Activated CD4-positive, alpha-beta T cell treated with anti-CD3 and anti-CD28 coated beads, Interleukin-2, amount 10 ng/mL, durations not matched to agents 7 days and 5 days (primary cell): ENCODE measurements around the gene SNAI1. TPM values are rescaled to one million over a fixed set of nuclear protein-coding genes. Genes with fewer than 3 reads are reported as not detected.

Experiments used
- CTCF ChIA-PET: fragments of 350-600 bp; sonication (Branson Sonifier 250); formaldehyde crosslinking; loops from one replicate; lab custom pipeline; 2021; ENCODE audit warnings: antibody characterized with exemption; lab: Charles Lee
- POLR2A ChIA-PET: fragments of 350-600 bp; sonication (Branson Sonifier 250); formaldehyde crosslinking; loops from one replicate; lab custom pipeline; 2021; ENCODE audit warnings: antibody characterized with exemption; lab: Charles Lee
- DNase-seq: peaks from one replicate; pipeline ENCODE4 v3.0.0-alpha.2; 2020
- H3K27ac Mint-ChIP-seq: one replicate; pipeline ENCODE4 v1.8.0; 2021; ENCODE audit warnings: mild to moderate bottlenecking, moderate library complexity, mixed read lengths
- H3K27me3 Mint-ChIP-seq: one replicate; pipeline ENCODE4 v1.8.0; 2021; ENCODE audit warnings: mixed read lengths
- H3K36me3 Mint-ChIP-seq: one replicate; pipeline ENCODE4 v1.8.0; 2021; ENCODE audit warnings: low read depth, mixed read lengths
- H3K4me1 Mint-ChIP-seq: one replicate; pipeline ENCODE4 v1.8.0; 2021; ENCODE audit warnings: mixed read lengths
- H3K4me3 Mint-ChIP-seq: one replicate; pipeline ENCODE4 v1.8.0; 2021; ENCODE audit warnings: mild to moderate bottlenecking, moderate library complexity, mixed read lengths
- H3K9me3 Mint-ChIP-seq: one replicate; pipeline ENCODE4 v1.8.0; 2021; ENCODE audit warnings: mixed read lengths
- total RNA-seq, 2 experiments: library from RNA; stranded (reverse); gene quantifications; one replicate each; pipeline ENCODE4 v1.2.3, GENCODE V29; 2021

SNAI1 gene
- total RNA-seq, 2 experiments from 2014 or later: 0.15 TPM; not detected in 1

DNA sequence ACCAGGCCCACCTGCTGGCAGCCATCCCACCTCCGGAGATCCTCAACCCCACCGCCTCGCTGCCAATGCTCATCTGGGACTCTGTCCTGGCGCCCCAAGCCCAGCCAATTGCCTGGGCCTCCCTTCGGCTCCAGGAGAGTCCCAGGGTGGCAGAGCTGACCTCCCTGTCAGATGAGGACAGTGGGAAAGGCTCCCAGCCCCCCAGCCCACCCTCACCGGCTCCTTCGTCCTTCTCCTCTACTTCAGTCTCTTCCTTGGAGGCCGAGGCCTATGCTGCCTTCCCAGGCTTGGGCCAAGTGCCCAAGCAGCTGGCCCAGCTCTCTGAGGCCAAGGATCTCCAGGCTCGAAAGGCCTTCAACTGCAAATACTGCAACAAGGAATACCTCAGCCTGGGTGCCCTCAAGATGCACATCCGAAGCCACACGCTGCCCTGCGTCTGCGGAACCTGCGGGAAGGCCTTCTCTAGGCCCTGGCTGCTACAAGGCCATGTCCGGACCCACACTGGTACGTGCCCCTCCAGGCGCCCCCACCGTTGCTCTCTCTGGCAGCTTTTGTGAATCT, 1.1 kb downstream of the SNAI1 start:
- no peak for DNase-seq
- ChIA-PET CTCF (interaction anchor here (1.4 to 1.5 kb wide), 2 partner anchors 29 to 88 kb away, joined by 3 to 6 read pairs; no protein-coding TSS in a partner anchor), POLR2A (no interaction called here)
- H3K27ac Mint-ChIP-seq: no peak overlapping the region
- no peaks in the 10 kb centered on the region for H3K9me3 Mint-ChIP-seq
- H3K36me3 Mint-ChIP-seq: no peaks in the 10 kb centered on the region
- peak overlapping the region; percentile 36 for H3K4me3 Mint-ChIP-seq
- peaks cover 24% of the 10 kb centered on the region for H3K4me1 Mint-ChIP-seq
- H3K27me3 Mint-ChIP-seq: peaks cover 21% of the 10 kb centered on the region

GRCh38 chr20:49984426-49985153, 1.8 kb downstream of the SNAI1 start:
- peaks cover 21% of the 10 kb centered on the region for H3K27me3 Mint-ChIP-seq
- H3K4me1 Mint-ChIP-seq: peaks cover 29% of the 10 kb centered on the region
- no peaks in the 10 kb centered on the region for H3K9me3 Mint-ChIP-seq
- H3K27ac Mint-ChIP-seq: no peak overlapping the region
- no peak overlapping the region for H3K4me3 Mint-ChIP-seq
- H3K36me3 Mint-ChIP-seq: no peaks in the 10 kb centered on the region
- DNase-seq: no peak
- POLR2A ChIA-PET: no interaction called here
- CTCF ChIA-PET: interaction anchor here (1.4 to 1.5 kb wide), 2 partner anchors 28 to 87 kb away, joined by 3 to 6 read pairs; no protein-coding TSS in a partner anchor

- no peak overlapping the region for H3K27ac Mint-ChIP-seq
- DNase-seq: no peak
Measured at GRCh38 chr20:49985157-49985556, 2.4 kb downstream of the SNAI1 start.

DNA sequence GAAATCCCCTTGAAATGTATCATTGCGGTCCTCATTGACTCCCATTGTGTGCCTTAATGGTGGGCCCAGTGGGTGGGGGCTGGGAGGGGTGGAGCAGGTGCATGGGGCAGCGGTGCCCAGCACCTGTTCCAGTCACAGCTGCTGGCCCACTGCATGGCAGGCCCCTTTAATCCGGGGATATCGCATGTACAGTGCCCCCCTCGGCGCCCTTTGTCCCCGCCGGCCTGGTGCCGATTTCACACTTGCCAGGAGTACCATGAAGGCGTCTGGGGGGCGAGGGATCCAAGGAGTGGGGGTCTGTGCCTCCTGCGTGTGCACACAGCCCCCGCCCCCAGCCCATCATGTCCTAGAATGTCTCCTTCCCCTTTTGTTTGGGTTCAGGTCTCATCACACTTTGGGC, 2.8 kb downstream of the SNAI1 start:
- Mint-ChIP-seq H3K27ac (no peak overlapping the region), H3K9me3 (no peaks in the 10 kb centered on the region), H3K27me3 (peaks cover 17% of the 10 kb centered on the region), H3K4me3 (no peak overlapping the region), H3K4me1 (peaks cover 26% of the 10 kb centered on the region), H3K36me3 (no peaks in the 10 kb centered on the region)
- ChIA-PET CTCF (no interaction called here), POLR2A (no interaction called here)
- no peak for DNase-seq

More at GRCh38 chr20:49985157-49985556, 2.4 kb downstream of the SNAI1 start:
- H3K4me3 Mint-ChIP-seq: no peak overlapping the region
- ChIA-PET CTCF (no interaction called here), POLR2A (no interaction called here)
- H3K9me3 Mint-ChIP-seq: no peaks in the 10 kb centered on the region
- peaks cover 29% of the 10 kb centered on the region for H3K4me1 Mint-ChIP-seq
- peaks cover 21% of the 10 kb centered on the region for H3K27me3 Mint-ChIP-seq
- H3K36me3 Mint-ChIP-seq: no peaks in the 10 kb centered on the region

GRCh38 chr20:49986049-49986448, 3.3 kb downstream of the SNAI1 start:
- ChIA-PET POLR2A (no interaction called here), CTCF (no interaction called here)
- Mint-ChIP-seq H3K4me3 (no peak overlapping the region), H3K27me3 (peaks cover 12% of the 10 kb centered on the region), H3K9me3 (no peaks in the 10 kb centered on the region), H3K4me1 (peaks cover 25% of the 10 kb centered on the region), H3K27ac (no peak overlapping the region), H3K36me3 (no peaks in the 10 kb centered on the region)
- DNase-seq: no peak

- peaks cover 21% of the 10 kb centered on the region for H3K4me1 Mint-ChIP-seq
- no peaks in the 10 kb centered on the region for H3K36me3 Mint-ChIP-seq
- no peak overlapping the region for H3K4me3 Mint-ChIP-seq
- no peak overlapping the region for H3K27ac Mint-ChIP-seq
- ChIA-PET CTCF (interaction anchor here (0.6 to 2.7 kb wide), 3 partner anchors 8 to 84 kb away, joined by 3 to 10 read pairs (median 8); no protein-coding TSS in a partner anchor), POLR2A (no interaction called here)
- no peaks in the 10 kb centered on the region for H3K9me3 Mint-ChIP-seq
- H3K27me3 Mint-ChIP-seq: peaks cover 1% of the 10 kb centered on the region
- DNase-seq: no peak
Measured at GRCh38 chr20:49987015-49987867, 4.5 kb downstream of the SNAI1 start.

DNA sequence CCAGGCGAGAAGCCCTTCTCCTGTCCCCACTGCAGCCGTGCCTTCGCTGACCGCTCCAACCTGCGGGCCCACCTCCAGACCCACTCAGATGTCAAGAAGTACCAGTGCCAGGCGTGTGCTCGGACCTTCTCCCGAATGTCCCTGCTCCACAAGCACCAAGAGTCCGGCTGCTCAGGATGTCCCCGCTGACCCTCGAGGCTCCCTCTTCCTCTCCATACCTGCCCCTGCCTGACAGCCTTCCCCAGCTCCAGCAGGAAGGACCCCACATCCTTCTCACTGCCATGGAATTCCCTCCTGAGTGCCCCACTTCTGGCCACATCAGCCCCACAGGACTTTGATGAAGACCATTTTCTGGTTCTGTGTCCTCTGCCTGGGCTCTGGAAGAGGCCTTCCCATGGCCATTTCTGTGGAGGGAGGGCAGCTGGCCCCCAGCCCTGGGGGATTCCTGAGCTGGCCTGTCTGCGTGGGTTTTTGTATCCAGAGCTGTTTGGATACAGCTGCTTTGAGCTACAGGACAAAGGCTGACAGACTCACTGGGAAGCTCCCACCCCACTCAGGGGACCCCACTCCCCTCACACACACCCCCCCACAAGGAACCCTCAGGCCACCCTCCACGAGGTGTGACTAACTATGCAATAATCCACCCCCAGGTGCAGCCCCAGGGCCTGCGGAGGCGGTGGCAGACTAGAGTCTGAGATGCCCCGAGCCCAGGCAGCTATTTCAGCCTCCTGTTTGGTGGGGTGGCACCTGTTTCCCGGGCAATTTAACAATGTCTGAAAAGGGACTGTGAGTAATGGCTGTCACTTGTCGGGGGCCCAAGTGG, 5.3 kb downstream of the SNAI1 start:
- DNase-seq: no peak
- CTCF ChIA-PET: interaction anchor here (1.0 to 2.7 kb wide), 3 partner anchors 9 to 181 kb away, joined by 3 to 10 read pairs (median 8); no protein-coding TSS in a partner anchor
- Mint-ChIP-seq H3K27ac (no peak overlapping the region), H3K4me3 (no peak overlapping the region), H3K36me3 (no peaks in the 10 kb centered on the region), H3K27me3 (peaks cover under 1% of the 10 kb centered on the region), H3K4me1 (peaks cover 17% of the 10 kb centered on the region), H3K9me3 (no peaks in the 10 kb centered on the region)
- POLR2A ChIA-PET: no interaction called here

DNA sequence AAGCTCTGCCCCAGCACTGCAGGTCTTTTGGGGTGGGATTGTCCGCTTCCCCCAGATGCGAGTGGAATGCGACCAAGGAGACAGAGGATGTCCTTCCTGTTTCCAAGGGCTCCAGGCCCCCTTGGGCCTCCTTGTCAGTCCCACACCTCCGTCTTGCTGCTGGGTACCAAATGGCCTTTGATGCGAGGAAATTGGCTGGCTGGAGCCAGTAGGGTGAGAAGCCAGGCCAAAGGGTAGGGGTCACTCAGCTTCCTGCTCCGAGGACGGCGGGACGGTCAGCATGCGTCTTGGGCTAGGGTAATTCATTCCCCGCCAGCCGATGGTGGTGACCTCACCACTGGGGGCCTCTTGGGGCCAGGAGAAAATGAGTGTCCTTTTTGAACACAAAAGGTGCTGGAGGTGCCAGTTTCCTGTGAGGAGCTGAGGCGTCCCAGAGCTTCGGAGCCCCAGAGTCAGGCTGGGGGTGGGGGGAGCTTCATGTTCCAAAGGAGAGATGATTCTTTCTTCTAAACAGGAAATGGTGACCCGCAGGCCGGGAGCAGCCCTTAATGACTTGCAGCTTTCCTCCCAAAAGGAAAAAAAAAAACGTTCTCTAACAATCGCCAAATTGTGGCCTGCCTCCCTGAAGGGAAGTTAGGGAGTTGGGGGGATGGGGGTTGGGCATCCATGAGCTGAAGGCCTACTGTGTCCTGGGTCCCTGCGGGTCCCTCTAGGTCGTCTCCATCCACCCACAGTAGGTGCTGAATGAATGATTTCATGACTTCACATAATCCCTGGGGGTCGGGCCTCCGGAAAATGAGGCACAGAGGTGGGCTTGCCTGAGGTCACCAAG, 6.7 kb downstream of the SNAI1 start:
- peaks cover 9% of the 10 kb centered on the region for H3K4me1 Mint-ChIP-seq
- POLR2A ChIA-PET: no interaction called here
- DNase-seq: no peak
- CTCF ChIA-PET: interaction anchor here (0.6 to 2.7 kb wide), 4 partner anchors 10 to 906 kb away, joined by 3 to 10 read pairs (median 6); no protein-coding TSS in a partner anchor
- no peak overlapping the region for H3K4me3 Mint-ChIP-seq
- peaks cover 5% of the 10 kb centered on the region for H3K27me3 Mint-ChIP-seq
- no peaks in the 10 kb centered on the region for H3K9me3 Mint-ChIP-seq
- no peaks in the 10 kb centered on the region for H3K36me3 Mint-ChIP-seq
- no peak overlapping the region for H3K27ac Mint-ChIP-seq

GRCh38 chr20:49990271-49990720, 7.5 kb downstream of the SNAI1 start:
- no peak for DNase-seq
- Mint-ChIP-seq H3K36me3 (no peaks in the 10 kb centered on the region), H3K4me1 (peaks cover 9% of the 10 kb centered on the region), H3K9me3 (no peaks in the 10 kb centered on the region), H3K27ac (no peak overlapping the region), H3K4me3 (no peak overlapping the region), H3K27me3 (peaks cover 5% of the 10 kb centered on the region)
- CTCF ChIA-PET: interaction anchor here (0.6 kb wide), 1 partner anchor 907 kb away, joined by 3 read pairs; no protein-coding TSS in a partner anchor
- POLR2A ChIA-PET: no interaction called here

GRCh38 chr20:49993301-49993751, 10.5 kb downstream of the SNAI1 start:
- peak overlapping the region; percentile 41 for H3K27ac Mint-ChIP-seq
- CTCF ChIA-PET: interaction anchor here (1.1 to 1.3 kb wide), 2 partner anchors 12 to 106 kb away, joined by 3 read pairs; no protein-coding TSS in a partner anchor
- peaks cover 9% of the 10 kb centered on the region for H3K4me1 Mint-ChIP-seq
- DNase-seq: no peak
- H3K9me3 Mint-ChIP-seq: no peaks in the 10 kb centered on the region
- peaks cover 7% of the 10 kb centered on the region for H3K27me3 Mint-ChIP-seq
- no peak overlapping the region for H3K4me3 Mint-ChIP-seq
- POLR2A ChIA-PET: interaction anchor here (0.6 kb wide), 1 partner anchor 27 kb away, joined by 5 read pairs; no protein-coding TSS in a partner anchor
- no peaks in the 10 kb centered on the region for H3K36me3 Mint-ChIP-seq

- CTCF ChIA-PET: no interaction called here
- Mint-ChIP-seq H3K4me3 (no peak overlapping the region), H3K9me3 (no peaks in the 10 kb centered on the region), H3K27me3 (peaks cover 7% of the 10 kb centered on the region), H3K4me1 (peaks cover under 1% of the 10 kb centered on the region), H3K36me3 (no peaks in the 10 kb centered on the region), H3K27ac (no peak overlapping the region)
- POLR2A ChIA-PET: interaction anchor here (0.6 kb wide), 1 partner anchor 396 kb away, joined by 3 read pairs; no protein-coding TSS in a partner anchor
- no peak for DNase-seq
Measured at GRCh38 chr20:49995586-49995985, 12.8 kb downstream of the SNAI1 start.
